ENCODE data around the gene DGKI. TPM values are rescaled to one million over a fixed set of nuclear protein-coding genes. Genes with fewer than 3 reads are reported as not detected.
A peak's percentile ranks its signal among the peaks of the same experiment; 100 is the strongest.

DGKI gene
- total and polyA plus RNA-seq, 2 of the 4 experiments (the other 2 are of a cell fraction), result 3.9 to 15.8 TPM

- ATAC-seq (ENCODE audit: low read depth) (no peak), DNase-seq (no peak)
- H3K36me3 ChIP-seq (ENCODE audit: control insufficient read depth, insufficient read depth, low read length), result no peaks in the 10 kb centered on the region
- peaks cover 8% of the 10 kb centered on the region for H3K4me1 ChIP-seq (ENCODE audit: control insufficient read depth, insufficient read depth, low read length)
- H2BK120ac ChIP-seq (ENCODE audit: low read depth, low read length), result no peak overlapping the region
- no peak overlapping the region for H3K56ac ChIP-seq (ENCODE audit: extremely low read depth, insufficient read depth, low read length)
- H3K4me3 ChIP-seq (ENCODE audit: insufficient read depth, low read depth, low read length), result no peak overlapping the region
- dilution Hi-C loops (cut with HindIII; ENCODE audit: low sequenced_read_pairs, unreplicated experiment) (no loop called here), in situ Hi-C loops (cut with MboI; ENCODE audit: low sequenced_read_pairs) (no loop called here), intact Hi-C loops (cut with micrococcal nuclease) (no loop called here)
- TF ChIP-seq MXI1 (IDR thresholded peaks at IDR 0.05; ENCODE audit: borderline replicate concordance, low read depth, low read length) (no peak), CEBPB (IDR thresholded peaks at IDR 0.05; ENCODE audit: low read depth, low read length) (peak; percentile 56; the same call in 1 of the 2 replicates), MAFK (IDR thresholded peaks at IDR 0.05; ENCODE audit: low read depth, low read length) (no peak), MAZ (IDR thresholded peaks at IDR 0.05; ENCODE audit: borderline replicate concordance, low read depth, low read length) (no peak), ELK1 (IDR thresholded peaks at IDR 0.05; ENCODE audit: borderline replicate concordance, low read depth, low read length) (no peak)
- no CpG with 5 or more reads among the region's 3 CpGs for WGBS, 2 experiments (ENCODE audit: extremely low coverage in 2 of 2, insufficient read length in 1 of 2)
- no peak overlapping the region for H2BK20ac ChIP-seq (ENCODE audit: low read depth, low read length)
- no peak overlapping the region for H3K9ac ChIP-seq (ENCODE audit: low read depth, low read length)
- CTCF ChIA-PET, result interaction anchor here (1.1 to 1.7 kb wide), 2 partner anchors 27 to 35 kb away, joined by 3 to 5 read pairs; no protein-coding TSS in a partner anchor
- no peaks in the 10 kb centered on the region for H3K79me1 ChIP-seq (ENCODE audit: low read depth in 1 of 2, low read length in 2 of 2)
- H2AK5ac ChIP-seq (ENCODE audit: low read depth, low read length), result no peak overlapping the region
- no TSS peak for BruUV-seq (replicated peaks)
- no peak overlapping the region for H2AK9ac ChIP-seq (replicated peaks; ENCODE audit: low read depth, low read length, poor library complexity)
- no peak overlapping the region for H4K8ac ChIP-seq (ENCODE audit: low read depth in 2 of 2, low read length in 2 of 2)
- no peak overlapping the region for H2BK5ac ChIP-seq (ENCODE audit: low read depth, low read length, poor library complexity, severe bottlenecking)
- H4K91ac ChIP-seq (ENCODE audit: insufficient read depth, low read depth, low read length), result no peak overlapping the region
- H2BK15ac ChIP-seq (ENCODE audit: low read depth, low read length), result no peak overlapping the region
- no peaks in the 10 kb centered on the region for H3K27me3 ChIP-seq (ENCODE audit: control insufficient read depth, insufficient read depth, low read length)
- H3K18ac ChIP-seq (ENCODE audit: low read depth, low read length), result no peak overlapping the region
- no peak overlapping the region for H3K27ac ChIP-seq (ENCODE audit: insufficient read depth, low read length)
- H3K9me3 ChIP-seq (ENCODE audit: control insufficient read depth, insufficient read depth, low read length), result no peaks in the 10 kb centered on the region
- H3K23ac ChIP-seq (ENCODE audit: low read depth, low read length), result no peak overlapping the region
- H4K5ac ChIP-seq (ENCODE audit: low read depth, low read length), result no peak overlapping the region
- POLR2A ChIA-PET (ENCODE audit: unreplicated experiment), result no interaction called here
- no peak overlapping the region for H2AFZ ChIP-seq (replicated peaks; ENCODE audit: low read length, poor library complexity)
- no peaks in the 10 kb centered on the region for H3K9me1 ChIP-seq (ENCODE audit: insufficient read depth, low read length)
- no peak overlapping the region for H3K4ac ChIP-seq (ENCODE audit: low read depth, low read length)
- H3K14ac ChIP-seq (replicated peaks; ENCODE audit: low read depth, low read length), result no peak overlapping the region
- H3K4me2 ChIP-seq (ENCODE audit: low read depth, low read length), result no peak overlapping the region
- H4K20me1 ChIP-seq (ENCODE audit: insufficient read depth, low read length), result no peaks in the 10 kb centered on the region
These were observed 155.2 kb downstream of the DGKI start for GRCh38 chr7:137691566-137691965.
